PC-3 (cell line): ENCODE results near the gene NKAP.

ENCODE experiments used
- EZH2 ChIP-seq: fragments of 300-600 bp; sonication (generic); IDR thresholded peaks from one replicate; pipeline ENCODE4 v1.6.1; 2017; ENCODE audit warnings: antibody characterized with exemption, mild to moderate bottlenecking, low read length; ENCODE audit not compliant: unreplicated experiment
- TF ChIP-seq, protein P1 (sequence below): fragments of 300-600 bp; sonication (generic); conservative IDR thresholded peaks from 2 replicates; pipeline ENCODE4 v1.5.1; 2017; ENCODE audit warnings: antibody characterized with exemption, low read depth, mild to moderate bottlenecking, low read length

DNA sequence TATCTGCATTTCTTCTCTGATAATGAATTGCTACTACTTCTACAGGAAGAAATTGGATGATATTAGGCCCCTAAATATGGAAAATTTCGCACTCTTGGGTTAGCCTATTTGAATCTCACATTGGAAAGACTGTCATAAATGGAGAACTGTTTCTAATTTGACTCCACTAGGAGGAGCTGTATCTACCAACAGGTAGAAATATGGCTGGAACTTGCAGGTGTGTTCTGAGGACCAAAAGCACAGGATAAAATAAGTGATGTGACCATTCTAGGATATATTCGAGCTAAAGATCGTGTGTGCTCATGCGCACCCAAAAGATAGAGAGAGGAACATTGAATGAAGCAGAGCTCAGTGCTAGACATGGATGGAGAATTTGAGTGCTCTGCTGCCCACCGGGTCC, 4.8 kb upstream of the NKAP start:
- TF ChIP-seq, protein P1, sequence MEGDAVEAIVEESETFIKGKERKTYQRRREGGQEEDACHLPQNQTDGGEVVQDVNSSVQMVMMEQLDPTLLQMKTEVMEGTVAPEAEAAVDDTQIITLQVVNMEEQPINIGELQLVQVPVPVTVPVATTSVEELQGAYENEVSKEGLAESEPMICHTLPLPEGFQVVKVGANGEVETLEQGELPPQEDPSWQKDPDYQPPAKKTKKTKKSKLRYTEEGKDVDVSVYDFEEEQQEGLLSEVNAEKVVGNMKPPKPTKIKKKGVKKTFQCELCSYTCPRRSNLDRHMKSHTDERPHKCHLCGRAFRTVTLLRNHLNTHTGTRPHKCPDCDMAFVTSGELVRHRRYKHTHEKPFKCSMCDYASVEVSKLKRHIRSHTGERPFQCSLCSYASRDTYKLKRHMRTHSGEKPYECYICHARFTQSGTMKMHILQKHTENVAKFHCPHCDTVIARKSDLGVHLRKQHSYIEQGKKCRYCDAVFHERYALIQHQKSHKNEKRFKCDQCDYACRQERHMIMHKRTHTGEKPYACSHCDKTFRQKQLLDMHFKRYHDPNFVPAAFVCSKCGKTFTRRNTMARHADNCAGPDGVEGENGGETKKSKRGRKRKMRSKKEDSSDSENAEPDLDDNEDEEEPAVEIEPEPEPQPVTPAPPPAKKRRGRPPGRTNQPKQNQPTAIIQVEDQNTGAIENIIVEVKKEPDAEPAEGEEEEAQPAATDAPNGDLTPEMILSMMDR, result peak; percentile 56
- no peak for TF ChIP-seq EZH2
